K562 (cell line): Measurements from ENCODE around the gene FDPS. TPM values are rescaled to one million over a fixed set of nuclear protein-coding genes. Genes with fewer than 3 reads are reported as not detected.

ENCODE experiments used
- ASH1L ChIP-seq: fragments of 450-650 bp; IDR thresholded peaks from 2 replicates; pipeline ENCODE4 v1.6.1; 2018; ENCODE audit warnings: borderline replicate concordance, mild to moderate bottlenecking, low read depth; ENCODE audit not compliant: partially characterized antibody
- HLTF ChIP-seq: fragments of 450-650 bp; IDR thresholded peaks from 2 replicates; pipeline ENCODE4 v1.6.1; 2016
- HNRNPLL ChIP-seq: fragments of 200-400 bp; formaldehyde crosslinking; IDR thresholded peaks from 2 replicates; pipeline ENCODE4 v1.6.1; 2017; ENCODE audit warnings: low read length, low read depth, mild to moderate bottlenecking; ENCODE audit not compliant: poor library complexity, severe bottlenecking
- HOMEZ ChIP-seq: fragments of 250-450 bp; sonication (Bioruptor Pico); IDR thresholded peaks from 2 replicates; pipeline ENCODE4 v1.4.0; 2020; ENCODE audit warnings: mild to moderate bottlenecking, moderate library complexity
- MBD2 ChIP-seq: sonication (generic); IDR thresholded peaks from 2 replicates; pipeline ENCODE4 v1.6.1; 2016; ENCODE audit warnings: low read depth, borderline replicate concordance
- NEUROD1 ChIP-seq: fragments of 150-350 bp; IDR thresholded peaks from 2 replicates; pipeline ENCODE4 v1.6.1; 2014; ENCODE audit warnings: borderline replicate concordance, low read length, low read depth; ENCODE audit not compliant: partially characterized antibody
- PATZ1 ChIP-seq: fragments of 250-450 bp; sonication (Bioruptor Pico); IDR thresholded peaks from 2 replicates; pipeline ENCODE4 v1.5.0; 2020; ENCODE audit warnings: mild to moderate bottlenecking, borderline replicate concordance
- REST ChIP-seq, 2 experiments: fragments of 450-650 bp; formaldehyde crosslinking in 1 of 2; IDR thresholded peaks; 2 replicates each; pipeline versions ENCODE4 v1.4.0 to v1.6.1; 2014 to 2020; ENCODE audit warnings: mild to moderate bottlenecking in 2 of 2, borderline replicate concordance in 1 of 2, low read depth in 1 of 2
- ZFP36 ChIP-seq: fragments of 150-350 bp; IDR thresholded peaks from 2 replicates; pipeline ENCODE4 v1.6.1; 2018; ENCODE audit warnings: low read length, low read depth; ENCODE audit not compliant: partially characterized antibody
- ZNF175 ChIP-seq: fragments of 200-800 bp; sonication (Bioruptor generic); IDR thresholded peaks from 2 replicates; pipeline ENCODE4 v1.6.1; 2016; ENCODE audit warnings: low read depth, mild to moderate bottlenecking, missing genetic modification characterization, missing compliant biosample characterization
- ZNF217 ChIP-seq: sonication (generic); formaldehyde crosslinking; IDR thresholded peaks from 2 replicates; pipeline ENCODE4 v1.8.0; 2022; ENCODE audit warnings: mild to moderate bottlenecking, missing genetic modification reagents
- ZNF277 ChIP-seq: fragments of 250-450 bp; sonication (Bioruptor Pico); IDR thresholded peaks from 2 replicates; pipeline ENCODE4 v1.8.0; 2022; ENCODE audit warnings: inconsistent platforms, mild to moderate bottlenecking, moderate library complexity, borderline replicate concordance
- ZNF41 ChIP-seq: fragments of 250-450 bp; sonication (Bioruptor Pico); conservative IDR thresholded peaks from 2 replicates; pipeline ENCODE4 v1.4.0; 2020; ENCODE audit warnings: mild to moderate bottlenecking
- polyA plus RNA-seq, 8 experiments: library from polyadenylated mRNA; depleted of rRNA in 4 of 8; stranded (reverse) in 5 of 8; unstranded in 3 of 8; fragments of >200 nt; fragmentation: Nextera tagmentation in 2 of 8; fragmentation: Illumina TruSeq in 1 of 8; extraction: Ambion mirVana in 2 of 8; extraction: Trizol in 1 of 8; gene quantifications; 2 replicates each; pipeline versions ENCODE4 v1.2.1 to v1.2.3, GENCODE V29; 2011 to 2014; ENCODE audit warnings: inconsistent platforms in 1 of 8, missing spikeins in 1 of 8
- total RNA-seq, 7 experiments: library from RNA; depleted of rRNA in 6 of 7; stranded (reverse); fragments of >200 nt in 6 of 7; fragmentation: Illumina TruSeq in 2 of 7; extraction: Trizol in 2 of 7; gene quantifications; 2 replicates each; pipeline versions ENCODE4 v1.2.1 to v1.2.3, GENCODE V29; 2011 to 2021; ENCODE audit warnings: low replicate concordance in 1 of 7

The FDPS gene
- total and polyA plus RNA-seq, 9 of the 15 experiments (the other 6 are each of a cell fraction or from before 2014, with no cell fraction given), result 247 to 884 (median 360) TPM

- TF ChIP-seq HOMEZ (CRISPR knock-in tag) (no peak), ZFP36 (no peak), MBD2 (peak; percentile 86), ZNF41 (peak; percentile 70), PATZ1 (CRISPR knock-in tag) (no peak; the same call in 1 of the 2 replicates), REST (IDR thresholded peaks at IDR 0.05; ENCODE audit: borderline replicate concordance) (peak; percentile 85), REST (CRISPR knock-in tag; IDR thresholded peaks at IDR 0.05; ENCODE audit: low read depth) (peak; percentile 91), HLTF (no peak), ASH1L (peak; percentile 40), ZNF175 (no peak), ZNF217 (CRISPR knock-in tag) (no peak), NEUROD1 (peak; percentile 31), ZNF277 (CRISPR knock-in tag) (no peak), HNRNPLL (peak; percentile 79)
These were observed 46.6 kb upstream of the FDPS start, which contains the start of gene SCAMP3 (continued) for GRCh38 chr1:155261852-155262673.
